Panc1 (cell line): ENCODE data around the gene B4GALNT1. TPM values are rescaled to one million over a fixed set of nuclear protein-coding genes. Genes with fewer than 3 reads are reported as not detected.

Source experiments
- ATAC-seq: fragments of 200-7000 bp; cut with Tn5 transposase; 2 replicates; pipeline ENCODE4 v1.9.1; 2020; ENCODE audit warnings: mild to moderate bottlenecking, moderate library complexity
- BruUV-seq: library from RNA; stranded (reverse); fragments of 400-500 nt; replicated peaks from 2 replicates; lab custom pipeline; 2021; lab: Mats Ljungman, UMichigan
- CTCF ChIA-PET: fragments of 300-600 bp; sonication (Branson Sonifier 250); formaldehyde crosslinking; loops from one replicate; lab custom pipeline; 2022; ENCODE audit warnings: antibody characterized with exemption; lab: Charles Lee
- POLR2A ChIA-PET: fragments of 300-600 bp; sonication (Branson Sonifier 250); formaldehyde crosslinking; loops from one replicate; lab custom pipeline; 2022; ENCODE audit warnings: antibody characterized with exemption; lab: Charles Lee
- DNase-seq: peaks from one replicate; pipeline ENCODE4 v3.0.0-alpha.2; 2010; ENCODE audit warnings: low read depth, low spot score
- H3K27ac ChIP-seq: 2 replicates; pipeline ENCODE4 v1.5.1; 2011; ENCODE audit warnings: mild to moderate bottlenecking, low read length, inconsistent platforms
- H3K27me3 ChIP-seq: fragments of 200-500 bp; sonication (Bioruptor generic); 2 replicates; pipeline ENCODE4 v1.6.0; 2014; ENCODE audit warnings: low read length, inconsistent platforms; ENCODE audit not compliant: control insufficient read depth, insufficient read depth
- H3K36me3 ChIP-seq: fragments of 200-500 bp; sonication (Bioruptor generic); 2 replicates; pipeline ENCODE4 v1.5.1; 2014; ENCODE audit warnings: inconsistent platforms, mild to moderate bottlenecking, low read length, moderate library complexity; ENCODE audit not compliant: control insufficient read depth, insufficient read depth
- H3K4me1 ChIP-seq: 2 replicates; pipeline ENCODE4 v1.5.1; 2011; ENCODE audit warnings: inconsistent platforms, mild to moderate bottlenecking, low read length, moderate library complexity; ENCODE audit not compliant: control insufficient read depth, insufficient read depth
- H3K4me3 ChIP-seq, 2 experiments: 2 replicates each; pipeline ENCODE4 v1.5.1; 2011 to 2012; ENCODE audit warnings: low read depth in 2 of 2, low read length in 2 of 2, mild to moderate bottlenecking in 2 of 2, inconsistent platforms in 1 of 2, moderate library complexity in 1 of 2
- H3K9me3 ChIP-seq: fragments of 200-500 bp; sonication (Bioruptor generic); 2 replicates; pipeline ENCODE4 v1.5.1; 2014; ENCODE audit warnings: low read depth, mild to moderate bottlenecking, inconsistent platforms, low read length, moderate library complexity; ENCODE audit not compliant: control insufficient read depth, insufficient read depth
- POLR2AphosphoS5 ChIP-seq: IDR thresholded peaks from 2 replicates; pipeline ENCODE4 v1.6.1; 2012; ENCODE audit warnings: mild to moderate bottlenecking, low read depth, low read length, moderate library complexity
- SIN3A ChIP-seq: IDR thresholded peaks from 2 replicates; pipeline ENCODE4 v1.6.1; 2012; ENCODE audit warnings: low read depth, mild to moderate bottlenecking, low read length, moderate library complexity, borderline replicate concordance; ENCODE audit not compliant: insufficient read depth
- TCF7L2 ChIP-seq: IDR thresholded peaks from 2 replicates; pipeline ENCODE4 v1.6.1; 2011; ENCODE audit warnings: mild to moderate bottlenecking, low read depth, low read length, inconsistent platforms
- in situ Hi-C: cut with HindIII; loops from 2 replicates; pipeline ENCODE4 v1.10.0; 2016; ENCODE audit warnings: low sequenced_read_pairs, low pct_unique_long_range_greater_than_20kb
- intact Hi-C: fragments of 100-400 bp; cut with micrococcal nuclease; formaldehyde crosslinking; loops from one replicate; pipeline ENCODE4 v1.10.0; 2022; ENCODE audit not compliant: unreplicated experiment
- total RNA-seq: library from RNA; stranded (reverse); gene quantifications from one replicate; pipeline ENCODE4 v1.2.1, GENCODE V29; 2021; ENCODE audit not compliant: unreplicated experiment
- TF ChIP-seq, protein P1 (sequence below), 2 experiments: IDR thresholded peaks; 2 replicates each; pipeline ENCODE4 v1.6.1; 2011 to 2012; ENCODE audit warnings: low read depth in 2 of 2, control low read depth in 1 of 2, low read length in 1 of 2, mild to moderate bottlenecking in 1 of 2, moderate library complexity in 1 of 2; ENCODE audit not compliant: insufficient read depth in 1 of 2
- TF ChIP-seq, protein P2 (sequence below): fragments of 450-650 bp; IDR thresholded peaks from 2 replicates; pipeline ENCODE4 v1.5.1; 2017; ENCODE audit warnings: mild to moderate bottlenecking

B4GALNT1 gene
- total RNA-seq, 1 experiment from 2014 or later, result 48.6 TPM

DNA sequence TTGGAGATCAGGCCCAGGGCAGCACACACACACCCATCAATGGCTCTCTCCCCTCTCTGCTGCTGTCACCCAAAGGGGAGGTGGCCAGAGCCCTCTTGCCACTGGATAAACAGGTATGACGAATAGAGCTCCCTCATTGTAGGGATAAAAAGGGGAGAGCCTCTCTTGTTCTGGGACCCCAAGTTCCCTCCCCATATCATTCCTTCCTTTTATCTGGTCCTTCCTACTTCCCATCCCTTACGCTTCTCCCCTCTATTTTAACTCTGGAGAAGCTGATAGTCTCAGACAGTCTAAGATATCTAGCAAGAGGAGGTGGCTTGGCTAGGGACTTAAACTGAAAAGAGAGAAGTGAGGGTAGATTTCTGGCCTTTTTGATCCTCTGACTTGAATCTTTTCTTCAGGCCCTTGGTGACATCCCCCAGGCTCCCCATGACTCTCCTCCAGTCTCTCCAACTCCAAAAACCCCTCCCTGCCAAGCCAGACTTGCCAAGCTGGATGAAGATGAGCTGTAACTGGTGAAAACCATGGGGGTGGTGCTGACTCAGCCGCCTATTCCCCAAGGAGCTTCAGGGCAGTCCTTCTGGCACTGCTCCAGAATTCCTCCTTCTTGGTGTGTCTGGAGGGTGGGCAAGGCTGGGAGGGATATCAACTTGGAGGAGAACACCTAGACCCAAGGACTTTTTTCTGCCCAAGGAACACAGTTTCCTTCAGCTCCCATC, 16.5 kb downstream of the B4GALNT1 start:
- Histone ChIP-seq H3K27me3 (no peaks in the 10 kb centered on the region), H3K4me3 (no peak overlapping the region), H3K36me3 (no peaks in the 10 kb centered on the region), H3K27ac (no peak overlapping the region), H3K9me3 (no peaks in the 10 kb centered on the region), H3K4me1 (peaks cover 4% of the 10 kb centered on the region)
- BruUV-seq, result no TSS peak
- POLR2A ChIA-PET, result interaction anchor here (0.6 kb wide), 1 partner anchor 82 kb away, joined by 5 read pairs; no protein-coding TSS in a partner anchor
- intact Hi-C loops (no loop called here), in situ Hi-C loops (no loop called here)
- DNase-seq, result no peak
- TF ChIP-seq TCF7L2 (no peak), SIN3A (no peak), POLR2AphosphoS5 (no peak)
- TF ChIP-seq, protein P1, sequence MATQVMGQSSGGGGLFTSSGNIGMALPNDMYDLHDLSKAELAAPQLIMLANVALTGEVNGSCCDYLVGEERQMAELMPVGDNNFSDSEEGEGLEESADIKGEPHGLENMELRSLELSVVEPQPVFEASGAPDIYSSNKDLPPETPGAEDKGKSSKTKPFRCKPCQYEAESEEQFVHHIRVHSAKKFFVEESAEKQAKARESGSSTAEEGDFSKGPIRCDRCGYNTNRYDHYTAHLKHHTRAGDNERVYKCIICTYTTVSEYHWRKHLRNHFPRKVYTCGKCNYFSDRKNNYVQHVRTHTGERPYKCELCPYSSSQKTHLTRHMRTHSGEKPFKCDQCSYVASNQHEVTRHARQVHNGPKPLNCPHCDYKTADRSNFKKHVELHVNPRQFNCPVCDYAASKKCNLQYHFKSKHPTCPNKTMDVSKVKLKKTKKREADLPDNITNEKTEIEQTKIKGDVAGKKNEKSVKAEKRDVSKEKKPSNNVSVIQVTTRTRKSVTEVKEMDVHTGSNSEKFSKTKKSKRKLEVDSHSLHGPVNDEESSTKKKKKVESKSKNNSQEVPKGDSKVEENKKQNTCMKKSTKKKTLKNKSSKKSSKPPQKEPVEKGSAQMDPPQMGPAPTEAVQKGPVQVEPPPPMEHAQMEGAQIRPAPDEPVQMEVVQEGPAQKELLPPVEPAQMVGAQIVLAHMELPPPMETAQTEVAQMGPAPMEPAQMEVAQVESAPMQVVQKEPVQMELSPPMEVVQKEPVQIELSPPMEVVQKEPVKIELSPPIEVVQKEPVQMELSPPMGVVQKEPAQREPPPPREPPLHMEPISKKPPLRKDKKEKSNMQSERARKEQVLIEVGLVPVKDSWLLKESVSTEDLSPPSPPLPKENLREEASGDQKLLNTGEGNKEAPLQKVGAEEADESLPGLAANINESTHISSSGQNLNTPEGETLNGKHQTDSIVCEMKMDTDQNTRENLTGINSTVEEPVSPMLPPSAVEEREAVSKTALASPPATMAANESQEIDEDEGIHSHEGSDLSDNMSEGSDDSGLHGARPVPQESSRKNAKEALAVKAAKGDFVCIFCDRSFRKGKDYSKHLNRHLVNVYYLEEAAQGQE (IDR thresholded peaks at IDR 0.05; ENCODE audit: insufficient read depth in 1 of 2, low read depth in 2 of 2, low read length in 1 of 2), result no peak
- TF ChIP-seq, protein P2, sequence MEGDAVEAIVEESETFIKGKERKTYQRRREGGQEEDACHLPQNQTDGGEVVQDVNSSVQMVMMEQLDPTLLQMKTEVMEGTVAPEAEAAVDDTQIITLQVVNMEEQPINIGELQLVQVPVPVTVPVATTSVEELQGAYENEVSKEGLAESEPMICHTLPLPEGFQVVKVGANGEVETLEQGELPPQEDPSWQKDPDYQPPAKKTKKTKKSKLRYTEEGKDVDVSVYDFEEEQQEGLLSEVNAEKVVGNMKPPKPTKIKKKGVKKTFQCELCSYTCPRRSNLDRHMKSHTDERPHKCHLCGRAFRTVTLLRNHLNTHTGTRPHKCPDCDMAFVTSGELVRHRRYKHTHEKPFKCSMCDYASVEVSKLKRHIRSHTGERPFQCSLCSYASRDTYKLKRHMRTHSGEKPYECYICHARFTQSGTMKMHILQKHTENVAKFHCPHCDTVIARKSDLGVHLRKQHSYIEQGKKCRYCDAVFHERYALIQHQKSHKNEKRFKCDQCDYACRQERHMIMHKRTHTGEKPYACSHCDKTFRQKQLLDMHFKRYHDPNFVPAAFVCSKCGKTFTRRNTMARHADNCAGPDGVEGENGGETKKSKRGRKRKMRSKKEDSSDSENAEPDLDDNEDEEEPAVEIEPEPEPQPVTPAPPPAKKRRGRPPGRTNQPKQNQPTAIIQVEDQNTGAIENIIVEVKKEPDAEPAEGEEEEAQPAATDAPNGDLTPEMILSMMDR, result no peak
- ATAC-seq, result no peak
- CTCF ChIA-PET, result no interaction called here

DNA sequence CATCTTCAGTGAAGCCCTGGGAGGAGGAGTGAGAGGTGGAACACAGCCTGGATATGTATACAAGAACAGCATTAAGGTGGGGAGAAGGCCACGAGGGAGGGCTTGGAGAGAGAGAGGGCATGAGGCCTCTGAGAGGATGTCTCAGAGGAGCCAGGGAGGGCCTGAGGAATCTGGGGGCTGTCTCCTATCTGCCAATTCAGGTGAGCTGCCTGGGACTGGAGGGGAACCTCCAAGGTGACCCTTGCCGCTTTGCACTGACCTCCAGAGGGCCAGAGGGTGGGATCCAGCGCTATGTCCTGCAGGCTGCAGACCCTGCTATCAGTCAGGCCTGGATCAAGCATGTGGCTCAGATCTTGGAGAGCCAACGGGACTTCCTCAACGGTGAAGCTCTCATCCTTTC, 17.4 kb downstream of the B4GALNT1 start:
- CTCF ChIA-PET, result no interaction called here
- ATAC-seq (no peak), DNase-seq (no peak)

More for the DNA sequence above, 17.4 kb downstream of the B4GALNT1 start:
- POLR2A ChIA-PET, result no interaction called here
- Histone ChIP-seq H3K4me3 (no peak overlapping the region), H3K9me3 (no peaks in the 10 kb centered on the region), H3K36me3 (no peaks in the 10 kb centered on the region), H3K27ac (no peak overlapping the region), H3K27me3 (no peaks in the 10 kb centered on the region), H3K4me1 (peaks cover 4% of the 10 kb centered on the region; the same call in 1 of the 2 replicates)
- TF ChIP-seq, protein P2, result no peak
- TF ChIP-seq POLR2AphosphoS5, result no peak
- TF ChIP-seq SIN3A, result no peak
- TF ChIP-seq, protein P1 (IDR thresholded peaks at IDR 0.05; ENCODE audit: insufficient read depth in 1 of 2, low read depth in 2 of 2, low read length in 1 of 2), result no peak
- no peak for TF ChIP-seq TCF7L2
- intact Hi-C loops, result no loop called here
- in situ Hi-C loops, result no loop called here
- BruUV-seq, result no TSS peak
